Mammary epithelial cell (primary cell): ENCODE measurements around the gene PTPN7.

Experiments
- EZH2 ChIP-seq: IDR thresholded peaks from 2 replicates; pipeline ENCODE4 v1.6.1; 2012; ENCODE audit warnings: low read length, inconsistent platforms, borderline replicate concordance
- TF ChIP-seq, protein P1 (sequence below), 2 donors: IDR thresholded peaks in 1 of 2; conservative IDR thresholded peaks in 1 of 2; 2 replicates each; pipeline ENCODE4 v1.5.1; 2011 to 2012; ENCODE audit warnings: inconsistent platforms in 2 of 2, low read length in 2 of 2, mild to moderate bottlenecking in 2 of 2, control low read depth in 1 of 2, low read depth in 1 of 2; ENCODE audit not compliant: insufficient read depth in 1 of 2; ENCODE audit errors: extremely low read depth in 1 of 2

DNA sequence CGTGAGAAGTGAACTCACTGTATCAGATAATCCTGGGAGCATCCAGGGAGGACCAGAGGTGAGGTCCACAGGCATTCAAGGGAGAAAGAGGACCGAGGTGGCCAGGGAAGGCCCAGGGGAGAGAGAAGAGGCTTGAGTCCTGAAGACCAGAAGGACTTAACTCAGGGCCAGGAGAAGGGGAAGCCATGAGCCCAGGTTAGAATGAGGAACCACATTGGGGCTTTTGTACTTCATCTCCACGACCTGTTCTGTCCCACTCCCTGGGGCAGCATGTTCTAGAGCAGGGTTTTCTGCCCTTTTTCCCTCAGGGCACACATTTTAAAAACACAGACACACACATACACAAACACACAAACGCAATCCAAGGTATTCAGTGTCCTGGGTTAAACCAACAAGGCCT, 41.6 kb upstream of the PTPN7 start:
- TF ChIP-seq, protein P1, sequence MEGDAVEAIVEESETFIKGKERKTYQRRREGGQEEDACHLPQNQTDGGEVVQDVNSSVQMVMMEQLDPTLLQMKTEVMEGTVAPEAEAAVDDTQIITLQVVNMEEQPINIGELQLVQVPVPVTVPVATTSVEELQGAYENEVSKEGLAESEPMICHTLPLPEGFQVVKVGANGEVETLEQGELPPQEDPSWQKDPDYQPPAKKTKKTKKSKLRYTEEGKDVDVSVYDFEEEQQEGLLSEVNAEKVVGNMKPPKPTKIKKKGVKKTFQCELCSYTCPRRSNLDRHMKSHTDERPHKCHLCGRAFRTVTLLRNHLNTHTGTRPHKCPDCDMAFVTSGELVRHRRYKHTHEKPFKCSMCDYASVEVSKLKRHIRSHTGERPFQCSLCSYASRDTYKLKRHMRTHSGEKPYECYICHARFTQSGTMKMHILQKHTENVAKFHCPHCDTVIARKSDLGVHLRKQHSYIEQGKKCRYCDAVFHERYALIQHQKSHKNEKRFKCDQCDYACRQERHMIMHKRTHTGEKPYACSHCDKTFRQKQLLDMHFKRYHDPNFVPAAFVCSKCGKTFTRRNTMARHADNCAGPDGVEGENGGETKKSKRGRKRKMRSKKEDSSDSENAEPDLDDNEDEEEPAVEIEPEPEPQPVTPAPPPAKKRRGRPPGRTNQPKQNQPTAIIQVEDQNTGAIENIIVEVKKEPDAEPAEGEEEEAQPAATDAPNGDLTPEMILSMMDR (conservative IDR thresholded peaks at IDR 0.05 in 1 of 2, IDR thresholded peaks at IDR 0.05 in 1 of 2; ENCODE audit: extremely low read depth in 1 of 2, insufficient read depth in 1 of 2, low read depth in 1 of 2, low read length in 2 of 2): no peak
- no peak for TF ChIP-seq EZH2
